Measurements from ENCODE around the gene IMPG1.

DNA sequence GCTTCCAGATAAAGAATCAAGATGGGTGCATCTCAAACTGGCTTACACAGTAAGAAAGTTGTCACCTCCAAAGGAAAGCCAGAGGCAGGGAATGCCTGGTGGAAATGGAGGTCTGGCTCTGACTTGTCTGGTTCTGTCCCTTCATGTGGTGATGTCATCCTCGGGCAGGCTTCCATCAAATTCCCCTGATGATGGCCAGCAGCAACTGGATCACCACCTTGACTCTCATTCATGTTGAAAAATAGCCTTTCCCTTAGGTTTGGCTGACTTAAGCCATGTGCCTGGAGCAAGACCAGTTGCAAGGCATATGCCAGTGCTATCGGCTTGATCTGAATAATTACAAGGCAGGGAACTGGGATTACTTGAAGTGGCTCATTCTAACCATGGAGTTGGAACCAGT lies 28.8 kb downstream of the IMPG1 start:
- TF ChIP-seq, protein P1, sequence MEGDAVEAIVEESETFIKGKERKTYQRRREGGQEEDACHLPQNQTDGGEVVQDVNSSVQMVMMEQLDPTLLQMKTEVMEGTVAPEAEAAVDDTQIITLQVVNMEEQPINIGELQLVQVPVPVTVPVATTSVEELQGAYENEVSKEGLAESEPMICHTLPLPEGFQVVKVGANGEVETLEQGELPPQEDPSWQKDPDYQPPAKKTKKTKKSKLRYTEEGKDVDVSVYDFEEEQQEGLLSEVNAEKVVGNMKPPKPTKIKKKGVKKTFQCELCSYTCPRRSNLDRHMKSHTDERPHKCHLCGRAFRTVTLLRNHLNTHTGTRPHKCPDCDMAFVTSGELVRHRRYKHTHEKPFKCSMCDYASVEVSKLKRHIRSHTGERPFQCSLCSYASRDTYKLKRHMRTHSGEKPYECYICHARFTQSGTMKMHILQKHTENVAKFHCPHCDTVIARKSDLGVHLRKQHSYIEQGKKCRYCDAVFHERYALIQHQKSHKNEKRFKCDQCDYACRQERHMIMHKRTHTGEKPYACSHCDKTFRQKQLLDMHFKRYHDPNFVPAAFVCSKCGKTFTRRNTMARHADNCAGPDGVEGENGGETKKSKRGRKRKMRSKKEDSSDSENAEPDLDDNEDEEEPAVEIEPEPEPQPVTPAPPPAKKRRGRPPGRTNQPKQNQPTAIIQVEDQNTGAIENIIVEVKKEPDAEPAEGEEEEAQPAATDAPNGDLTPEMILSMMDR (IDR thresholded peaks at IDR 0.05): no peak
- TF ChIP-seq POLR2A (IDR thresholded peaks at IDR 0.05): no peak
